HL-60/S4 (cell line): ENCODE measurements around the gene GPR158.

ENCODE experiments used
- in situ Hi-C: fragments of 300-500 bp; cut with MboI; formaldehyde crosslinking; loops from 2 replicates; pipeline ENCODE4 v1.14.3; 2022; ENCODE audit warnings: low sequenced_read_pairs

The GPR158 gene

DNA sequence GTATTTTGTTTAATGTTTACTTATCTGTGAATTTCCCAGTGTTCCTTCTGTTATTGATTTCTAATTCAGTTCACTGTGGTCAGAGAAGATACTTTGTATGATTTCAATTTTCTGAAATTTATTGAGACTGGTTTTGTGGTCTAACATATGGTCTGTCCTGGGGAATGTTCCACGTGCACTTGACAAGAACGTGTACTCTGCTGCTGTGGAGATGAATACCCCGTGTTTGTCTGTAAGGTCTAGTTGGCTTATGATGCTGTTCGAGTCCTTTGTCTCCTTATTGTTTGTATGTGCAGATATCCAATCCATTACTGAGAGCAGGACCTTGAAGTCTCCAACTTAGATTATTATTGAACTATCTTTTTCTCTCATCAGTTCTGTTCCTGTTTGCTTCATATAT lies 387.7 kb downstream of the GPR158 start:
- in situ Hi-C loops: no loop called here

DNA sequence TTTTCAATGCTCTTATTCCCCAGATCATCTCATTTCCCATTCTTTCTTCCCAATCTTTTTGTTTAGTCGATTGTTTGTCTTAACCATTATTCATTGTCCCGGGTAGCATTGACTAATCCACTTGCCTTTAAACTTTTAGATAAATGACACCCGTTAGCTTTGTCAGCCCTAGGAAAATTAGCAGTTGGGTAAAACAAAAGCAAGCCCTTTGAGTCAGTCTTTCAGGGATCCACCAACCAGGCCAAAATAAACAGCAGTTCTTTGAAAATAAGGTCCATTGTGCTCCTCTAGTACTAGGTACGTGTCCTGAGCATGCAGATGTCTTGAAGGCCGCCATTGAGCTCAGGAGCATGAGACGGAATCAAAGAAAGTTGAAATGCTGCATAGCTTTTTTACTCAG lies 389.6 kb downstream of the GPR158 start:
- in situ Hi-C loops: no loop called here

DNA sequence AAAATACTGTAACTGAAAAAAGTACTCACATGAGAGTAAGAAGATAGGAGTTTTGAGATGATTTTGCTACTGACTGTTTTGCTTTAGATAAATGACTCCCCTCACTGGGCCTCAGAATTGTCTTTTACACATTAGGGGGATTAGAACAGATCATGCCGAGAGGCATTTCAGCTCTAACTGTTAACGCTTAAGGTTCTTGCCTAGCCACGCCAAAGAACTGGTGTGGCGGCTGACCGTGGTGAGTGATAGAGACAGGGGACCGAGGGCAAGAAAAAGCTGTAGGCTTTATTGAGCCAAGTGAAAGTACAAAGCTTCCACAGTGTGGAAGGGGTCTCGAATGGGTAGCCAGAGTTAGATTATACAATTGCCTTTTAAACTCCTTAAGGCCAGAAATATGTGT lies 390.8 kb downstream of the GPR158 start:
- in situ Hi-C loops: no loop called here

DNA sequence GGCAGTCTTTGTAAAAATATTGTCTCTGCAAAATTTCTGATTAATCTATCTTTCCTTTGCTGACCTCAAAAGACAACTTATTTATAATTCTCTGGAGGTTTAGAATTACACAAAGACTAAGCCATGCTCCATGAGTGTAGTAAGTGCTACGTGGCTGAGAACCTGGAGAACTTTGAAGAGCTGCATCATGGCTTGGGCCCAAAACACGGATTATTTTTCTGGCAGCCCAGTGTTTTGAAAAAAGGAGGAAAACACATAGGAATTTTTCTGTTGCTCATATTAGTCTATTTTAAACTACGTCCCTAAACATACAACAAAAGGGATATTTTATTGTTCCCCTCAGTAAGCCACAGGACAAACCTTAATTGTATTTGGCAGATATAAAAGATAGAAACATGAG lies 398.5 kb downstream of the GPR158 start:
- in situ Hi-C loops: no loop called here

DNA sequence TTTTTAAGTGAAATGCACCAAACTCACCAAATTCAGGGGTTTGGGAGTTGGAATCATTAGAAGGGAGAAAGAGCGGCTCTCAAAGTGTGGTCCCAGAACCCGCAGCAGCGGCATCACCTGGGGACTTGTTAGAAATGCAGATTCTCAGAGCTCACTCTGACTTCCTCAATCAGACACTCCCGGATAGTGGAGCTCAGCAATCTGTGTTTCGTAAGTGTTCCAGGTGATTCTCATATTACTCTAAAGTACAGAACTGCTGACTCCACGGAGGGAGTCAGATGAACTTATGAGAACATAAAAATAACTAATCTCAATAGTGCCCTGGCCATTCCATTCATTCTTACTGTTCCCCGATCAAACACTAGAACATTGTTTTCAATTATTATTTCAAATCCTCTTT lies 400.5 kb downstream of the GPR158 start:
- in situ Hi-C loops: no loop called here

DNA sequence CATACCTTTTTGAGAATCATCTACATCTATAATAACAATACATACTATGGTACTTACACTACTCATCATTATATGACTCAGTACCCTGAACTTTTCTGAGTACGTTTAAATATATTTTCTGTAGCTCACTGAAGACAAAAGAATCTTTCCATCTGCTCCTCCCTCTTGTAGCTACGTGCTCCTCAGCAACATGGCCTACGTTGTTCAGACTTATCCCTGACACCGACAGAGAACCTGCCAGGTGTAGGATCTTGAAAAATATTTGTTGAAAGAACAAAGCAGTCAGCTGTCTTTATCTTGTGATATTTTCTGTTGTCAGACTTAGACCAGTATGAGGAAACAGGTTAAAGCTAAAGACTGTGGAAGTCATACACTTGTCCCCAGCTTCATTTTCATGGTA lies 403.3 kb downstream of the GPR158 start:
- in situ Hi-C loops: no loop called here

DNA sequence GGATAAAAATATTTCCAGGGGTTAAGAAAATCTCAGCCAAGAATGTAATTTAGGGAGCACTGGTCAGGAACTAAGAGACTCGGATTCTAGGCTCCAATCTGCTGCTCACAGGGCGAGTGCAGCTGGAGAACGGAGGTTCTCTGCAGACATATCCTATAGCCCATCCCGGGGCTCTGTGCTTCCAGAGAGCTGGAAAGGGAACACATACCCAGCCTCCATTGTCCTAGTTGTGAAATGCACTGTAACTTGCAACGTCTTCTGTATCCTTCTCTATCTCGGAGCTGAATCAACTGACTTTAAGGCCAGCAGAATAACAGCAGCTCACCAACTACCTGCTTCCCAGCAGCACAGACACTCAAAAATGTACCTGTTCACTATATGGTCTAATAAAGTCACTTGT lies 408.2 kb downstream of the GPR158 start:
- in situ Hi-C loops: no loop called here

DNA sequence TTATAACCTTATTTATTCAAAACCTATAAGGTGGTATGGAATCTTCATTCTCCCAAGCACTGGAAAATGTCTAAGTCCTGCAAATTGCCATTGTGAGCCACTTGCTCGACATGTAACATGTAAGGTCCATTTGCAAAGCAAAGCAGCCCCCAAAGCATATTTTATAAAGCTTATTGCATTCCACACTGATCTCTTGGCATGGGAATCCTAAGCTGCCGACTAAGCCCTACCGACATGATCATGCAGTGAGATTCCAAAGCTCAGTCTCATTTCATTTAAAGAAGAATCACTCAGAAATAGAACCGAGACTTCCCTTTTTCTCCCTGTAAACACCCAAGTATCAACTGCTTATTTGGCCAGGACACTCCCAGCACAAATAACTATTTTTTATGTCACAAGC lies 425.9 kb downstream of the GPR158 start:
- in situ Hi-C loops: no loop called here

DNA sequence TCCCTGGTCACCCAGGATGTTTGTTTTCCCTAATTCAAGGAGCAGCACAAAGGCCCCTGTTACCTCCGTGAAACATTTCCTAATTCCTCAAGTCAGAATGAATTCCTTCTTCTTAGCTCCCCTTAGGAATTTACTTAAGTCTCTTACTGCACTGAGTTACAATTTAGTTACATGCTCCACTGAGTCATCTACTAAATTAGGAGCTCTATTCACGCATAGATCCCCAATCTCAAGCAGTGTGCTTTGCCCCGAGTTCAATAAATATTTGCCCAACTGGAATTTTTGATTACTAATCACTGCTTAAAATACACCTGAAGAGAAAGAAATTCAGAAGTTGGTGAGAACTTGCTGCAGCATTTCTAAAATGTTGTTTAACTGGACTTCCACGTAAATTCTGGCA lies 429.8 kb downstream of the GPR158 start:
- in situ Hi-C loops: no loop called here

DNA sequence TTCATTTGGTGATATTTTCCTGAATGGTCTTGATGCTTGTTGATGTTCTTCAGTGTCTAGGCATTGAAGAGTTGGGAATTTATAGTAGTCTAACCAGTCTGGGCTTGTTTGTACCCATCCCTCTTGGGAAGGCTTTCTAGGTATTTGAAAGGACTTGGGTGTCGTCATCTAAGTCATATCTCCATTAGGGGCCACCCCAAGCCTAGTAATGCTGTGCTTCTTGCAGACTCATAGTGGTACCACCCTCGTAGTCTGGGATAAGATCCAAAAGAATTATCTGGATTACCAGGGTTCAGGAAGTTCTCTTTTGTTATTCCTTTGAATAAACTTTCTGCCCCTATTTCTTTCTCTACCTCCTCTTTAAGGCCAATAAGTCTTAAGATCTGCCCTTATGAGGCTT lies 439.9 kb downstream of the GPR158 start:
- in situ Hi-C loops: no loop called here

DNA sequence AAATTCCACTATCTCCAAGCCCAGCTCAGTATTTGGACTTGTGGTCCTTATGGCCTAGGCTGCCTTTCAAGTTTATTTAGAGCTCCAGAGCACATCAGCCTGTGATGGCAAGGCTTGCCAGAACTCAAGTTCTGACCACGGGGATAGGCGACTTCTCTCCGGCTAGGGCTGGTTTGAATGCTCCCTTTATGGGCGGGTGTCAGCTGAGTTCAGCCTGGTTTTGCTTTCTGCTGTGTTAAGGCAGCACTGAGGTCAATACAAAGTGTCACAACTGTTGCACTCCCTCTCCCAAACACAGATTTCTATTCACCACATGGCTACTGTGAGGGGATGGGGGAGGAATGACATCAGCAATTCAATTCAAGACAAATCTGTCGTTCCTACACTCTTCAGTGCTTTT lies 441.1 kb downstream of the GPR158 start:
- in situ Hi-C loops: no loop called here

DNA sequence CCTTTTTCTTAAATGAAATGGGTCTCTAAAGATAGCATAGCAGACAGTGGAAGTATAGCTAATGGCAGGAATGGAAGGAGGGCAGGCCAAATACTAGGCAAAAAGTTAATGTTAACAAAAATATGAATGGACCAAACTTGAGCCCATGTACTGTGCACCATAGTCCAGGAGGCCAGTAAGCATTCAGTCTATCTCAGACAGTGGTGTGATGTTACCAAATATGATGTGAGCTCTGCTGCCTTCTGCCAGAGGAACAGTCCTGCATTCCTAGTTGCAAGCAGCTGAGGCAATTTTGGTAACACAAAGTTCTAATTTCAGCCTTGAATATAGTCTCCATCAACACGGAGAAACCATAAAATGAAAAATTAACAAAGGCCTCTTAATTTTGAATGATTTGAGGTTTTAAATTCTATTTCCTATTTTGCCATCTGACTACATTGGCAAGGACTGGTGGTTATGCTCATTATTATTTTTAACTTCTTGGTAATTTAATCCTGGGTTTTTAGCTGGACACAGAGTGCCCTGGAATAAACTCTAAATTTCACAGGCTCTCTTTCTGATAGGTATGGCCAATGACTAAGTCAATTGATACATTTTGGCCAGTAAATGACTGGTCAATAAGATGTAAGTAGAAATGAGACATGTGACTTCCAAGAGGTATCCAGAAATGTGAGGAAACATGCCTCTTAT lies 442.2 kb downstream of the GPR158 start:
- in situ Hi-C loops: no loop called here

DNA sequence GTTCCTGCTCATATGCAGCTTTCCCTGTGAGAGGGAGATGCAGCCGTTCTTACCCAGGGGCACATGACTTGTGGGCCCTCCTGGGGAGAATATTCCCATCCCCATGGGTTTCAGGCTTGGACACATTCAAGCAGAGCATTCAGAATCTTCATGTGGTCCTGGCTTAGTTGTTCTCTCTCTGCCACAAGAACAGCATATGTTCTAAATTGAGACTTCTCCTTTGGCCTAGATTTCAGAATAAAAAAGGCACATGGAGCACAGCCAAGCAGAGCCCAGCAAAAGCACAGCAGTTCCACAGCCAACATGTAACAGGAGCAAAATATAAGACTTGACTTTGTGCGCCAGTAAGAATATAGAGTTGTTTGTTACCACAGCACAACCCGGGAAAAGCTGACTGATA lies 452.8 kb downstream of the GPR158 start:
- in situ Hi-C loops: no loop called here

DNA sequence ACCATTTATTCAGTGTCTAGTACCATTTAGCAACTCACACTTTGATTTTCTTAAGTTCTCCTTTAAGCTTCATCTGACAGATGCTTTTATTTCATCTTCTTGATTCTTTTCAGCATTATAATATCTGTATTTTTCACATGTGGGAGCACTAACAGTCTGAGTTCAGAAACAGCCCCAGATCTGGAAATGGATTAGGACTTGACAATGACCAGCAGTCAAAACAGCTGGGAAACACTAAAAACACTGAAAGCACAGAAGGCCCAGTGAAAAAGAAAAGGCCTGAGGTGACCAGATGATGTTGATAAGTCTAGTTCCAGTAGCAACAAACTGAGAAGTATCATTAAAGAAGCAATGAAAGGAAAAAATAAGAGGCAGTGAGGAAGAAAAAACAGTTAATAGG lies 454.5 kb downstream of the GPR158 start:
- in situ Hi-C loops: no loop called here

DNA sequence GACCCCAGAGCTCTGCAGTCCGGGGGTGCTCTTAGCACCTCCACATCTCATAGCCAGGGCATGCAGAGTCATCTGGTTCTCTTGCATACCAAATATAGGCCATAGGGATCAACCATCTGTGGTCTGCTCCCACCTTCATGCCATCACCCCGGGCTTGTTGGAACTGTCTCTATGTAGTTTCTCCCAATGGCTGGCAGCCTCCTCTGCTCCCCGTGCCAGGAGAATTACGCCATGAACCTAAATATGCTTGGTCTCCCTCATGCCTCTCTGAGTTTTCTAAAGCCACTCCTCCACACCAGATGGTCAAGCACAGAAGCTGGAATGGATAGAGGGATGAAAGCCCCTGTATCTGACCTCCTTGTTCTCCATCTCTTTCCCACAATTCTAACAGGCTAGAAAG lies 456.7 kb downstream of the GPR158 start:
- in situ Hi-C loops: no loop called here

DNA sequence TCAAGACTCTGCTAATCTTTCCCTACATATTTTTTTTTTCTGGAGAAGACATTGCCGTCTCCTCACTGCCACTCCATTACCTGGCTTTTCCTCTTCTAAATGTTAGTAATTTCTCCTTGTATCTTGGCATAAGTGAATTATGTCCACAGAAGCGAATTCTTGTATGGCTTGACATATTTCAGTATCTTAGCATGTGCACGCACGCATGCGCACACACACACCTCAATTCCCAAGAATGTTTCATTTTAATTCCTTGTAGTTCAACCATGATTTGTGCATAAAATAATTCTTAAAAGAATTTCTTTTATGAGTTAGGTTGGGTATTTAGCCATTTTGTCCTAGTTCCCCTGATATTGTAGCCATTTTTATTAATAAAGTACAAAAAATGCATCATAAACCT lies 458.0 kb downstream of the GPR158 start:
- in situ Hi-C loops: no loop called here

DNA sequence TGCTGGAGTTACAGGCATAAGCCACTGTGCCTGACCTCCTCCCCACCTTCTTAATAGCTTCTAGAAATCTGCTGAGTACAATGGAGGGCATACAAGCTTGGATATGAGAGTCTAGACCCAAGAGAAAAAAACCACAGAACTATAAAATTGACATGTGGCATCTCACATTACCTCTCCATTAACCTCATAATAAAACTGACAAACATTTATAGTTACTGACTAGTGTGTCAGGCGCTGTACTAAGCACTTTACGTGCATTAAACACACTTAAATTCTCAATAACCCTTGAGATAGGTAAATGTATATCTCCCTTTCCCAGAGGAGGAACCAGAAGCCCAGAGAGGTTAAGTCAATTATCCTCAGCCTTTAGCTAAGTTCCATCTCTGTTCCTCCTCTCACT lies 458.7 kb downstream of the GPR158 start:
- in situ Hi-C loops: no loop called here

DNA sequence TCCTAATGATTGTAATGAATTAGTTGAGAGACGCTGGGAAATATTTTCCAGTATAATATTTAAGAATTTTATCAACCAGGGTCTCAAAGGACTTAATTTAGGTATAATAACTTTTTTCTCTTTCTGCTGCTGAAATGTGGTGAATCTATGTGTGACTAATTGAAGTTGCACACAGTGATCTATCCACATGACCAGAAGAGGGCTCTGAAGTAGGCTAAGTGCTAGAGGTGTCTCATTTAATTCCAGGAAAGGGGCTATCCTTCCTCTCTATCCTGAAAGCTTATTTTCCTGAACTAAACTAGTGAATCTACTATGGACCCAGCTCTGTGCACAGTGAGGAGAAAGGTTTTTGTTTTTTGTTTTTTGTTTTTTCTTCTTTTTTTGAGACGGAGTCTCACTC lies 464.8 kb downstream of the GPR158 start:
- in situ Hi-C loops: no loop called here

DNA sequence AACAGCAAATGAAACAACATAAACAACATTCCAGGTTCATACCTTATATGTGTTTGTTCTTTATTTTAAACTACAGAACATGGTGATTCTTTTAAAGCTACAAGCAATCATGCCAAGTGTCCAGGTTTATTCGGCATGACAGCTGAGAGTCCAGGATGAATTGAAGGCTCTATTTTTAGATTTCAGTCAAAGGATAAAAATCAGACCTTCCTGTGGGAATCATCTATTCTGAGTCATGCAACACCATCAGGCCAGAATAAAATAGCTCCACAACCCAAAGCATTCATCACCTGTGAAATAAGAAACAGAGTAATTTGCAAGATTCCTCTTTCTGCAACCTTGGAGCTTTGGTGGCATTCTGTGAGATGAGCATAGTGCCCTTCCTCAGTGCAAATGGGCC lies 466.8 kb downstream of the GPR158 start:
- in situ Hi-C loops: no loop called here

DNA sequence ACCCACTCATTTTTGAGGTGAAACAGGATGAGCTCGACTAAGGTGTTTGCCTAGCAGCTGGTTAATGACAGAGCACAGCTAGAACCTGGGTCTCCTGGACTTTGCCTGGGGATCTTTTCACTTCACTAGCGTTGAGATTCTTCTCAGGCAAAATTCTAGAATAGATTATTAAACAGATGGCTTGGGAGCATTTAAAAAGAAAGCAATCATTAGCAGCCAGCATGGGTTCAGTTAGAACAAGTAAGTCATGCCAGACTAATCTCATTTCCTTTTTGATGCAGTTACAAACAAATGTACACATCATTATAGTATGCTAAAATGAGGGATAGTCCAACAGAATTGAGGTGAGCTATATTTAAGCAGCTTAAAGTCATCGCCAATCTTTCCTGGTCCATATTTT lies 467.9 kb downstream of the GPR158 start:
- in situ Hi-C loops: no loop called here

DNA sequence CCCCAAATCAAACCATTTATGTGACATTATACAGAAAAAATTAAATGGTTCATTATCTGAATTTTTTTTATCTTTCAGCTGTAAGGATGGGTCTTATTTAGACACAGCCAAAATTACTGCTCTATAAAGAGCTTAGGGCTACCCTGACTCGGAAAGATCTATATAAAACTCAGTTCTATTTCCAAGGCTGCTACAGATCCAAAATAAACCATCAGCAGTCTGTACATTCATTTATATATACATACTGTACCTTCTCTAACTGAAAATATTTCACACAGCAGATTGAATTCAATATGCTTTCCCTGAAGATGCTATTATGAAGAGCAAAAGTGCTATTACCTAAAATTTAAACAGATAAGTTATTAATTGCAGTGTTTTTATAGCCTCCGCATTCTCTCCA lies 471.6 kb downstream of the GPR158 start:
- in situ Hi-C loops: no loop called here

DNA sequence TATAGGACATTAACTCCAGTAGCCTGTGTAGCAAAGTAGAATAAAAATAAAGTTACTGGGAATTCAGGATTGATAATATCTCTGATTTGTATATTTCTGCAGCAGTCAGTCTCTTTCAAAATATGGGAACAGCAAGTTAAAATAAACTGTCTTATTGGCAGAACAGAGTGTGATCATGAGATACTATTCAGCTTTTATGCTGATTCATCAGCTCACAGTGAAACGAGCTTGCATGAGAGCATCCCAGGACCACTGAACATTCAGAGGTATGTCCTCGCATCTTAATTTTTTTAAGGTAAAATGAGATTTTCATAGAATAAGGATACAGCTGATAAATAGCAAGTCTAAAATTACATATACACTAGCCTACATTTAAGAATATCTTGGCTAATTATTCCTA lies 476.7 kb downstream of the GPR158 start:
- in situ Hi-C loops: no loop called here
